Measurements from ENCODE around the gene SOAT1. TPM values are rescaled to one million over a fixed set of nuclear protein-coding genes. Genes with fewer than 3 reads are reported as not detected.

SOAT1 gene
- total RNA-seq, 1 donor: 37.6 TPM

GRCh38 chr1:179327196-179327595 is 33.6 kb downstream of the SOAT1 start:
- H3K4me3 ChIP-seq (ENCODE audit: low read depth, low read length): no peak overlapping the region
- no peak for TF ChIP-seq CTCF (IDR thresholded peaks at IDR 0.05; ENCODE audit: insufficient read depth, low read depth, low read length)
- no peak for DNase-seq (ENCODE audit: low read depth)

GRCh38 chr1:179327679-179328078 is 34.1 kb downstream of the SOAT1 start:
- DNase-seq (ENCODE audit: low read depth): peak; percentile 92
- H3K4me3 ChIP-seq (ENCODE audit: low read depth, low read length): no peak overlapping the region
- no peak for TF ChIP-seq CTCF (IDR thresholded peaks at IDR 0.05; ENCODE audit: insufficient read depth, low read depth, low read length)

- TF ChIP-seq CTCF (IDR thresholded peaks at IDR 0.05; ENCODE audit: insufficient read depth, low read depth, low read length): no peak
- no peak for DNase-seq (ENCODE audit: low read depth)
Measured at GRCh38 chr1:179329862-179330261, 36.3 kb downstream of the SOAT1 start.

GRCh38 chr1:179334440-179334839 is 40.8 kb downstream of the SOAT1 start:
- H3K4me3 ChIP-seq (ENCODE audit: low read depth, low read length): no peak overlapping the region
- no peak for TF ChIP-seq CTCF (IDR thresholded peaks at IDR 0.05; ENCODE audit: insufficient read depth, low read depth, low read length)
- DNase-seq (ENCODE audit: low read depth): no peak

More at GRCh38 chr1:179329862-179330261, 36.3 kb downstream of the SOAT1 start:
- no peak overlapping the region for H3K4me3 ChIP-seq (ENCODE audit: low read depth, low read length)

- TF ChIP-seq CTCF (IDR thresholded peaks at IDR 0.05; ENCODE audit: insufficient read depth, low read depth, low read length): no peak
Measured at GRCh38 chr1:179337288-179337687, 43.7 kb downstream of the SOAT1 start.

GRCh38 chr1:179337942-179338560 is 44.5 kb downstream of the SOAT1 start:
- DNase-seq (ENCODE audit: low read depth): no peak
- no peak overlapping the region for H3K4me3 ChIP-seq (ENCODE audit: low read depth, low read length)
- TF ChIP-seq CTCF (IDR thresholded peaks at IDR 0.05; ENCODE audit: insufficient read depth, low read depth, low read length): no peak

More at GRCh38 chr1:179337288-179337687, 43.7 kb downstream of the SOAT1 start:
- H3K4me3 ChIP-seq (ENCODE audit: low read depth, low read length): no peak overlapping the region
- no peak for DNase-seq (ENCODE audit: low read depth)

- no peak for DNase-seq (ENCODE audit: low read depth)
- H3K4me3 ChIP-seq (ENCODE audit: low read depth, low read length): no peak overlapping the region
- TF ChIP-seq CTCF (IDR thresholded peaks at IDR 0.05; ENCODE audit: insufficient read depth, low read depth, low read length): no peak
Measured at GRCh38 chr1:179340918-179341317, 47.3 kb downstream of the SOAT1 start.
